ENCODE measurements around the gene HDLBP. TPM values are rescaled to one million over a fixed set of nuclear protein-coding genes. Genes with fewer than 3 reads are reported as not detected.

HDLBP gene
- total RNA-seq, 4 donors from 2014 or later: 303 to 490 (median 435) TPM

GRCh38 chr2:241272303-241273209 lies 42.9 kb downstream of the HDLBP start:
- Histone ChIP-seq H3K27ac (peak overlapping the region; percentile 87 to 98 (median 95)), H3K27me3 (no peaks in the 10 kb centered on the region), H3K36me3 (no peaks in the 10 kb centered on the region), H3K4me1 (peaks cover 18 to 23% of the 10 kb centered on the region in 2 donors), H3K4me3 (replicated peaks in 1 of 3) (peak overlapping the region; percentile 41 to 98 (median 92)), H3K9me3 (no peaks in the 10 kb centered on the region)
- intact Hi-C loops (cut with DNase I): loop anchor here (5.0 to 10.0 kb wide), 2 partner anchors 45 to 82 kb away; partner anchors contain the start of genes FARP2, HDLBP and SEPTIN2
- WGBS, 2 donors: 4 to 8% methylated on average over 12 to 14 of the region's 102 CpGs
- TF ChIP-seq, protein P1, sequence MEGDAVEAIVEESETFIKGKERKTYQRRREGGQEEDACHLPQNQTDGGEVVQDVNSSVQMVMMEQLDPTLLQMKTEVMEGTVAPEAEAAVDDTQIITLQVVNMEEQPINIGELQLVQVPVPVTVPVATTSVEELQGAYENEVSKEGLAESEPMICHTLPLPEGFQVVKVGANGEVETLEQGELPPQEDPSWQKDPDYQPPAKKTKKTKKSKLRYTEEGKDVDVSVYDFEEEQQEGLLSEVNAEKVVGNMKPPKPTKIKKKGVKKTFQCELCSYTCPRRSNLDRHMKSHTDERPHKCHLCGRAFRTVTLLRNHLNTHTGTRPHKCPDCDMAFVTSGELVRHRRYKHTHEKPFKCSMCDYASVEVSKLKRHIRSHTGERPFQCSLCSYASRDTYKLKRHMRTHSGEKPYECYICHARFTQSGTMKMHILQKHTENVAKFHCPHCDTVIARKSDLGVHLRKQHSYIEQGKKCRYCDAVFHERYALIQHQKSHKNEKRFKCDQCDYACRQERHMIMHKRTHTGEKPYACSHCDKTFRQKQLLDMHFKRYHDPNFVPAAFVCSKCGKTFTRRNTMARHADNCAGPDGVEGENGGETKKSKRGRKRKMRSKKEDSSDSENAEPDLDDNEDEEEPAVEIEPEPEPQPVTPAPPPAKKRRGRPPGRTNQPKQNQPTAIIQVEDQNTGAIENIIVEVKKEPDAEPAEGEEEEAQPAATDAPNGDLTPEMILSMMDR (IDR thresholded peaks at IDR 0.05): no peak
- peak in 1 of 2 donors; percentile 47 for TF ChIP-seq POLR2A (IDR thresholded peaks at IDR 0.05)
- peak; percentile 48 to 58 for DNase-seq

DNA sequence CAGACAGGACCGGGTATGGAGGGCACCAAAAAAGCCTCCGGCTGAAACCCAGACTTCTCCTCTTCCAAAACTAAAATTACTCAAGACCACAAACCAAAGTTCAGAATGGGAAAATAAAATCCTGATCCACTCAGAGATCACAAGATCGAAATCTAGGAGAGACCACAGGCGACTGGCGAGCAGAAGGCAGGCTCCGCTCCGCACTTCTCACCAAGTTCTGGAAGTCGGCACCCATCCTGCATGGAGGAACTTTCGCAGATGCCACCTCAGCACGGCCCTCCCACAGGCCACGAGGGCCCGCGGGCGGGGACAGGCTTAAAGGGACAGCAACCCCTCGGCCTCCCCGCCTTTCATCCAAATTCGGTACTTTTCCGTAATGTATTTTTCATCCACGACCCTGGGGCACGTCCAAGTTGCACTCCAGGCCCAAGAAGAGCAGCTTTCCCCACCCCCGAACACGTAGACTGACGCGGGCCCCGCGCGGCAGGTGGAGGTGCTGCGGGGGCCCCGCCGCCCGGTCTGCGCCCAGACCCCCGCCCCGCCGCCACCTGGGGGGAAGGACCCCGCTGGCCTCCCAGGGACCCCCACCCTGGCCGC lies 43.7 kb downstream of the HDLBP start:
- Histone ChIP-seq H3K4me3 (replicated peaks in 1 of 3) (peak overlapping the region; percentile 41 to 98 (median 92)), H3K27me3 (no peaks in the 10 kb centered on the region), H3K9me3 (no peaks in the 10 kb centered on the region), H3K4me1 (peaks cover 18 to 23% of the 10 kb centered on the region in 2 donors), H3K27ac (peak overlapping the region; percentile 87 to 98 (median 95)), H3K36me3 (peaks cover 0 to 7% of the 10 kb centered on the region in 2 donors)
- TF ChIP-seq, protein P1 (IDR thresholded peaks at IDR 0.05): no peak
- peak; percentile 4 to 72 for TF ChIP-seq POLR2A (IDR thresholded peaks at IDR 0.05)
- peak; percentile 92 to 93 for DNase-seq
- intact Hi-C loops (cut with DNase I): loop anchor here (5.0 to 10.0 kb wide), 2 partner anchors 45 to 83 kb away; partner anchors contain the start of genes FARP2, HDLBP and SEPTIN2
- 0 to 4% methylated on average over 10 to 21 of the region's 37 CpGs for WGBS, 2 donors

DNA sequence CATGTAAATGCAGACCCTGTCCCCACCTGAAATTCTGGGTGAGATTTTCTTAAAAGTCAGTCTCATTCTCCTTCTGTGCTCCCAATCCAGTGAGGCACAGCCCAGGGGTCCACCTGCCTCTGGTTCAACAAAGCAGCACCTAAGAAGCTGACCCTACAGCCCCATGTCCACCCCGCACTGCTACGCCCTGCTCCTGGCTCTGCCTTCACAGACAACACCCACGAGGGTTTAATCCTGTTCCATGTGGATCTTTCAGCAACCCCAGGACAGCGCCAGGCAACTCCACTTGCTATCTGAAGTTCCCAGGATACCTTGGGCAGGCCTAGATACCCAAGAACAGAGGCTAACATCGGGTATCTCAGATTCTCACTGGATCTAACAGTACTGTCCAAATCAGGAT lies 44.9 kb downstream of the HDLBP start:
- Histone ChIP-seq H3K27me3 (no peaks in the 10 kb centered on the region), H3K36me3 (peaks cover 12 to 17% of the 10 kb centered on the region in 2 donors), H3K9me3 (no peaks in the 10 kb centered on the region), H3K4me3 (replicated peaks in 1 of 3) (peak overlapping the region in 1 of 3 donors; percentile 98), H3K27ac (no peak overlapping the region), H3K4me1 (peaks cover 18 to 23% of the 10 kb centered on the region in 2 donors)
- intact Hi-C loops (cut with DNase I): loop anchor here (5.0 to 10.0 kb wide), 2 partner anchors 47 to 84 kb away; partner anchors contain the start of genes FARP2, HDLBP and SEPTIN2
- TF ChIP-seq POLR2A (IDR thresholded peaks at IDR 0.05): no peak
- TF ChIP-seq, protein P1 (IDR thresholded peaks at IDR 0.05): no peak
- DNase-seq: no peak
- 70 to 76% methylated on average over 5 of the region's 5 CpGs for WGBS, 2 donors

- Histone ChIP-seq H3K9me3 (no peaks in the 10 kb centered on the region), H3K4me3 (replicated peaks in 1 of 3) (no peak overlapping the region), H3K4me1 (peaks cover 18 to 23% of the 10 kb centered on the region in 2 donors), H3K27ac (no peak overlapping the region), H3K36me3 (peaks cover 18 to 20% of the 10 kb centered on the region in 2 donors), H3K27me3 (no peaks in the 10 kb centered on the region)
- DNase-seq: peak; percentile 32 to 33
- intact Hi-C loops (cut with DNase I): loop anchor here (5.0 to 10.0 kb wide), 2 partner anchors 47 to 85 kb away; partner anchors contain the start of genes FARP2, HDLBP and SEPTIN2
- 50 to 56% methylated on average over 15 of the region's 15 CpGs for WGBS, 2 donors
- no peak for TF ChIP-seq POLR2A (IDR thresholded peaks at IDR 0.05)
- TF ChIP-seq, protein P1 (IDR thresholded peaks at IDR 0.05): no peak
These were observed 45.6 kb downstream of the HDLBP start for GRCh38 chr2:241269707-241270520.
